ENCODE results near the gene ADO. TPM values are rescaled to one million over a fixed set of nuclear protein-coding genes. Genes with fewer than 3 reads are reported as not detected.

Gene ADO
- total RNA-seq: 1 to 10 TPM; 8.9 to 9.9 TPM

DNA sequence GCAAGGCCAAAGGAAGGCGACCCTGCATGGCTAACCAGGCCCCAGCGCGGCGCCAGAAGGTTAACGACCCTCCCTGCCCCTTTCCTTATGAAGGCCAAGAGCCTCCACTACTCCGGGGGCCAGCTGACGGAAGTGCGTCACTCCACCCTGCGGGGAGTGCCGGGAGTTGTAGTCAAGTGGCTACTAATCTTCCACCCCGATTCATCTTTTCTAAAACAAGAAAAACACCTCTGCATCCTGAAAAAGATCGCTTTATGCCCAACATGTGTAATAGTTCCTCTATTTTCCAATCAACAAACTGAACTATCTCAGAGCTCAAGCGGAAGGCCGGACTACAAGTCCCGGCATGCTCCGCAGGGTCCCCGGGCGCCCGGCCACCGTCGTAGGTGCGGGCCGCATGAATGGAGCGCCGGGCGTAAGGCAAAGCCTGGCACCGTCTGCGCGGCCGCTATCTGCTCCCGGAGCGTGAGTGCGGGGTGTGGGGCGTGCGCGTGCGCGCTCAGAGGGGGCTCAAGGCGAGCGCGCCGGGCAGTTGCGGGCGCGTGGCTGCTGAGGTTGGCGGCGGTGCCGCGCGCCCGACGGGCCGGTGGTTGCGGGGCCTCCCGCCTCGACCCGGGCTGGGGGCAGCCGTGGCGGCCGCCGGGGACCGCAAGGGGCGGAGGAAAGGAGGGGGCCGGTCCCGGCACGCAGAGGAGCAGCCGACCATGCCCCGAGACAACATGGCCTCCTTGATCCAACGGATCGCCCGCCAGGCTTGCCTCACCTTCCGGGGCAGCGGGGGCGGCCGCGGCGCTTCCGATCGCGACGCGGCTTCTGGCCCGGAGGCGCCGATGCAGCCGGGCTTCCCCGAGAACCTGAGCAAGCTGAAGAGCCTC is at the start of gene ADO:
Gene ADO (plus strand): TSS at position 365 of the 875 bp plus-strand sequence. CDS start 340 bp downstream, at position 705.
- ATAC-seq (peak; percentile 94), DNase-seq (peak; percentile 83 to 90 (median 85))
- no peaks in the 10 kb centered on the region for H3K27me3 ChIP-seq
- H3K36me3 ChIP-seq (replicated peaks in 1 of 2; ENCODE audit: insufficient read depth in 1 of 2, low read depth in 2 of 2): no peaks in the 10 kb centered on the region
- H3K27ac ChIP-seq: peak within 1 kb of the TSS; percentile 85 to 91 (median 91)
- peak within 1 kb of the TSS; percentile 80 to 91 for H3K4me3 ChIP-seq
- H3K9me3 ChIP-seq: no peaks in the 10 kb centered on the region
- TF ChIP-seq, protein P1, sequence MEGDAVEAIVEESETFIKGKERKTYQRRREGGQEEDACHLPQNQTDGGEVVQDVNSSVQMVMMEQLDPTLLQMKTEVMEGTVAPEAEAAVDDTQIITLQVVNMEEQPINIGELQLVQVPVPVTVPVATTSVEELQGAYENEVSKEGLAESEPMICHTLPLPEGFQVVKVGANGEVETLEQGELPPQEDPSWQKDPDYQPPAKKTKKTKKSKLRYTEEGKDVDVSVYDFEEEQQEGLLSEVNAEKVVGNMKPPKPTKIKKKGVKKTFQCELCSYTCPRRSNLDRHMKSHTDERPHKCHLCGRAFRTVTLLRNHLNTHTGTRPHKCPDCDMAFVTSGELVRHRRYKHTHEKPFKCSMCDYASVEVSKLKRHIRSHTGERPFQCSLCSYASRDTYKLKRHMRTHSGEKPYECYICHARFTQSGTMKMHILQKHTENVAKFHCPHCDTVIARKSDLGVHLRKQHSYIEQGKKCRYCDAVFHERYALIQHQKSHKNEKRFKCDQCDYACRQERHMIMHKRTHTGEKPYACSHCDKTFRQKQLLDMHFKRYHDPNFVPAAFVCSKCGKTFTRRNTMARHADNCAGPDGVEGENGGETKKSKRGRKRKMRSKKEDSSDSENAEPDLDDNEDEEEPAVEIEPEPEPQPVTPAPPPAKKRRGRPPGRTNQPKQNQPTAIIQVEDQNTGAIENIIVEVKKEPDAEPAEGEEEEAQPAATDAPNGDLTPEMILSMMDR (IDR thresholded peaks at IDR 0.05): no peak
- TF ChIP-seq POLR2A (IDR thresholded peaks at IDR 0.05): peak; percentile 52 to 69 (median 61)
- 0 to 1% methylated on average over 11 to 66 of the region's 87 CpGs for WGBS, 2 donors
- H3K4me1 ChIP-seq: peaks cover 38% of the 10 kb centered on the region
- intact Hi-C loops (cut with DNase I): no loop called here

DNA sequence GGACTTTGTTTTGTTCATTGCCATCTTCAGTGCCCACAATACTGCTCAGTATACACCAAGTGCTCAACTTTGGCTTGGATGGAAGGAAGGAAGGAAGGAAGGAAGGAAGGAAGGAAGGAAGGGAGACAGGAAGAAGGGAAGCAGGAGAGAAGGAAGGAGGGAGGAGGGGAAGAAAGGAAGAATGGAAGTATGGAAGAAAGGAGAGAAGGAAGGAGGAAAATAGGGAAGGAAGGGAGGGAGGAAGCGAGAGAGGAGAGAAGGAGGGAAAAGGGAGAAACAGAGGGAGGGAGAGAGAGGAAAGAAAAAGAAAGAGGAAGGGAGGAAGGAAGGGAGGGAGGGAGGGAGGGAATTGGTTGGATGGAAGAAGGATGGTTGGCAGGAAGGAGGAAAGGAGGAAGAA is 49.6 kb upstream of the ADO start:
- Histone ChIP-seq H3K36me3 (replicated peaks in 1 of 2; ENCODE audit: insufficient read depth in 1 of 2, low read depth in 2 of 2) (no peaks in the 10 kb centered on the region), H3K4me1 (no peaks in the 10 kb centered on the region), H3K4me3 (no peak overlapping the region), H3K27me3 (no peaks in the 10 kb centered on the region), H3K27ac (no peak overlapping the region), H3K9me3 (no peaks in the 10 kb centered on the region)
- ATAC-seq (no peak), DNase-seq (no peak)
- TF ChIP-seq POLR2A (IDR thresholded peaks at IDR 0.05): no peak
- TF ChIP-seq, protein P1 (IDR thresholded peaks at IDR 0.05): no peak
- 75 to 83% methylated on average over 1 of the region's 1 CpG for WGBS, 2 donors
- intact Hi-C loops (cut with DNase I): no loop called here

DNA sequence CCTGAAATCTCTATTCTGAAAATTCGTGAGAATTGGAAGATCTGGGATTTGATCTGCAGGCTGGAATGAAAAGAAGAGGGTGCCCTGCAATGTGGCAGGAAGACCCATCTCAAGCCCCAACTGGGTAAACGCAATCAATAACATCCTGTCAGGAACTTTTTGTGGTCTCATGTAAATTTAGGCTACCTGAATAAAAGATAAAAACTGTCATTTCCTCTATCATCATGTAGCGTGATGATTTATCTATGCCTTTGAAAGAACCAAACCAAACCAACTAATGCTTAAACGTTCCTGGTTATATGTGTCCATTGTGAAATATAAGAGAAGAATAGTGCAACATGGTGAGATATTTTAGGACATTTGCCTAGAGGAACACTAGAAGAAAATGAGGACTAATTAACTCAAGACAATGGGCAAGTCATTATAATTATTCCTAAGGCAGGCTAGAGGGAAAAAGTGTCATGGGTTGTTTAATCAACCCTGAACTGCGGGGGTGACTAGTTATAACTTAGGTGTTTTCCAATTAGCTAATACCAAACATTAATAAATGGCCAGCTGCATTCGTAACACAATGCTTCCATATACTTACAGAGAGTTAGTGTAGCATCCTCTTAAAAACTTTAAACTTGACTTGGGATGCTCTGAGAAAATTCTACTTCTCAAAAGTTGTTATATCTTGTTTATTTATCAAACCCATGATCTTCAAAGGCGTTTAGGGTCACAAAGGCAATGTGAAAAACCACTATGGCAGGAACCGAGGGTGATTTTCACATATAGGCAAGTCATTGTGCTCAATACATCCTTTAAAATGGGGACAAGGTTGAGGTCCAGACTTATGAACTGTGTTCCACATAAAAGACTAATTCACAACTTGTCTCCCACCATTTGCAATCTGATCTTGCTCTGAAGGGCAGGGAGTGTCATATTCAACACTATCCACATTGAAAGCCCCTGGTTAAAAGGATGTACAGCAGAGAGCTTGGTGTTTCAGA is 48.6 kb upstream of the ADO start:
- Histone ChIP-seq H3K27ac (no peak overlapping the region), H3K9me3 (no peaks in the 10 kb centered on the region), H3K4me3 (no peak overlapping the region), H3K4me1 (no peaks in the 10 kb centered on the region), H3K27me3 (no peaks in the 10 kb centered on the region), H3K36me3 (replicated peaks in 1 of 2; ENCODE audit: insufficient read depth in 1 of 2, low read depth in 2 of 2) (no peaks in the 10 kb centered on the region)
- intact Hi-C loops (cut with DNase I): no loop called here
- DNase-seq: no peak
- WGBS, 2 donors: 48 to 51% methylated on average over 8 of the region's 8 CpGs
- no peak for ATAC-seq
- TF ChIP-seq, protein P1 (IDR thresholded peaks at IDR 0.05): no peak
- TF ChIP-seq POLR2A (IDR thresholded peaks at IDR 0.05): no peak

DNA sequence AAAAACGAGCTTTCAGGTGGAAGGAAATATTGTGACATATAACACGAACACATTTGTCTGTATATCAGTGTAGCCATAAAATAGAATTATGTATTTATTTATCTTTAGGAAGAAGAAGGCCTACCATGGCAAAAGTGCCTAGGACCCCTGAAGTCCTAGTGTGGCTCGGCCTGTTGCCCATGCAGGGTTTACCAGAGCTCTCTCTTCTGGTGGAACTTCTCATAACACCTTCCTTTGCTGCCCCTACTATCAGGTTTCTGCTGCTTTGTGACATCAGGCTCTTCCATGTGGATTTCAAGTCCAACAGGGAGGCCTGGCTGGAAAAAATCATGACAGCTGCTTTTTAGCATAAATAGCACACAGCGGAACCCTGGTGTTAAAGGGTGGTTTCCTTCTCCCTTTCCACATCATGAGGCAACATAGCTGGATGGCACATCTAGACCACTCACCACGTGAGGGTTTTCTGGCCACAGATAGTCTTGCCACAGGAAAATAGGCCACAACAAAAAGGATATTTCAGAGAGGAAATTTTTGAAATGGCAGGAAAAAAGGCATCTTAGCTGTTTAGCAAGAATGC is 44.8 kb upstream of the ADO start:
- no peak for ATAC-seq

More for the DNA sequence above, 44.8 kb upstream of the ADO start:
- Histone ChIP-seq H3K27ac (no peak overlapping the region), H3K4me1 (no peaks in the 10 kb centered on the region), H3K27me3 (no peaks in the 10 kb centered on the region), H3K9me3 (no peaks in the 10 kb centered on the region), H3K36me3 (replicated peaks in 1 of 2; ENCODE audit: insufficient read depth in 1 of 2, low read depth in 2 of 2) (no peaks in the 10 kb centered on the region), H3K4me3 (no peak overlapping the region)
- DNase-seq: peak in 1 of 4 donors; percentile 41
- TF ChIP-seq, protein P1 (IDR thresholded peaks at IDR 0.05): no peak
- no peak for TF ChIP-seq POLR2A (IDR thresholded peaks at IDR 0.05)
- WGBS, 2 donors: 40 to 75% methylated on average over 5 of the region's 5 CpGs
- intact Hi-C loops (cut with DNase I): no loop called here

Measured in body of pancreas (tissue), 4 donors.